Adrenal gland (tissue), 12 donors: Measurements from ENCODE around the gene ATXN7L1. TPM values are rescaled to one million over a fixed set of nuclear protein-coding genes. Genes with fewer than 3 reads are reported as not detected.
A peak's percentile ranks its signal among the peaks of the same experiment; 100 is the strongest.

Experiments
- DNase-seq, 7 donors: peaks; one replicate each; pipeline ENCODE4 v3.0.0-alpha.2; 2019 to 2020
- H3K27ac ChIP-seq, 5 donors: fragments of 200-600 bp; sonication (generic) in 4 of 5; 1 replicate in 3 of 5; 2 replicates in 2 of 5; pipeline versions ENCODE4 v1.5.1 to v1.8.0; 2016 to 2020; ENCODE audit warnings: mild to moderate bottlenecking in 1 of 5
- H3K27me3 ChIP-seq: fragments of 200-600 bp; 2 replicates; pipeline ENCODE4 v1.8.0; 2021
- H3K36me3 ChIP-seq, 2 donors: fragments of 200-600 bp; replicated peaks in 1 of 2; 1 replicate in 1 of 2; 2 replicates in 1 of 2; pipeline versions ENCODE4 v1.5.1 to v1.8.0; 2018 to 2022
- H3K4me1 ChIP-seq, 2 donors: fragments of 200-600 bp; replicated peaks in 1 of 2; 1 replicate in 1 of 2; 2 replicates in 1 of 2; pipeline versions ENCODE4 v1.5.1 to v1.8.0; 2018 to 2021
- H3K4me3 ChIP-seq, 4 donors: fragments of 200-600 bp; sonication (generic) in 3 of 4; one replicate each; pipeline ENCODE4 v1.5.1; 2016 to 2018
- H3K9me3 ChIP-seq, 3 donors: fragments of 200-600 bp; sonication (generic) in 1 of 3; replicated peaks in 1 of 3; 1 replicate in 2 of 3; 2 replicates in 1 of 3; pipeline versions ENCODE4 v1.5.1 to v1.8.0; 2016 to 2021
- CTCF ChIP-seq, 6 experiments: fragments of 450-650 bp in 4 of 6; fragments of 200-600 bp in 2 of 6; sonication (generic) in 1 of 6; IDR thresholded peaks; 1 replicate in 5 of 6; 2 replicates in 1 of 6; pipeline versions ENCODE4 v1.5.1 to v1.8.0; 2016 to 2021; ENCODE audit warnings: antibody characterized with exemption in 6 of 6, mild to moderate bottlenecking in 2 of 6, moderate library complexity in 1 of 6
- POLR2A ChIP-seq, 2 donors: fragments of 450-650 bp; IDR thresholded peaks; one replicate each; pipeline ENCODE4 v1.6.1; 2017; ENCODE audit warnings: antibody characterized with exemption in 2 of 2, mild to moderate bottlenecking in 2 of 2, moderate library complexity in 1 of 2
- WGBS, 4 donors: extraction: QIAGEN DNeasy Blood & Tissue Kit in 2 of 4; methylation state at CpG; one replicate each; pipeline versions ENCODE4 v1.1.5 to v1.1.7; 2013 to 2017; 5-methylcytosine and 5-hydroxymethylcytosine counted together
- intact Hi-C, 2 donors: fragments of 100-400 bp; cut with DNase I; formaldehyde crosslinking; loops; one replicate each; pipeline versions ENCODE4 v1.14.1 to v1.15.0; 2022 to 2023
- polyA plus RNA-seq, 3 donors: library from polyadenylated mRNA; stranded (reverse); fragments of 200-250 nt in 2 of 3; fragments of 350-450 nt in 1 of 3; fragmentation: Illumina TruSeq in 1 of 3; extraction: RNeasy Lipid Tissue Mini Kit (QIAGEN cat#74804) in 1 of 3; gene quantifications; one replicate each; pipeline ENCODE4 v1.2.3, GENCODE V29; 2013 to 2014
- total RNA-seq, 9 donors: library from RNA; depleted of rRNA in 4 of 9; stranded (reverse); fragments of >200 nt in 4 of 9; fragments of 120-200 nt in 1 of 9; fragmentation: NEBNext Ultra II Directional in 1 of 9; extraction: Animal tissue kit (Norgen Biotek cat#: 25700) in 1 of 9; gene quantifications; one replicate each; pipeline versions ENCODE4 v1.1.0 to v1.2.4, GENCODE V29; 2013 to 2023
- donor health status: healthy with polysubstance abuse.
- donor health status: Bipolar disorder and iron deficiency.
- donor health status: DM: yes; HTN: yes; CAD: no.
- donor health status: DM: no; HTN: no; CAD: no.
- donor health status: DM: no; HTN: no; CAD: no.
- donor health status: DM: yes; HTN: yes; CAD: no.

ATXN7L1 gene
- total and polyA plus RNA-seq, 12 donors: 3.6 to 24.6 (median 9.0) TPM

- H3K9me3 ChIP-seq: no peaks in the 10 kb centered on the region
- no peaks in the 10 kb centered on the region for H3K36me3 ChIP-seq
- no peak for DNase-seq
- intact Hi-C loops: loop anchor here (5.0 to 10.0 kb wide), 7 partner anchors 101 to 391 kb away; partner anchors contain the start of gene ATXN7L1 (in 1 of the 2)
- no peak overlapping the region for H3K4me3 ChIP-seq
- peaks cover 0 to 6% of the 10 kb centered on the region in 2 donors for H3K4me1 ChIP-seq
- no peak overlapping the region for H3K27ac ChIP-seq
- no peaks in the 10 kb centered on the region for H3K27me3 ChIP-seq
- WGBS, 4 donors: 93 to 95% (median 94%) methylated on average over 8 of the region's 8 CpGs
- TF ChIP-seq CTCF (IDR thresholded peaks at IDR 0.05) (no peak), POLR2A (IDR thresholded peaks at IDR 0.05) (no peak)
Measured at GRCh38 chr7:105654095-105654686, 222.2 kb downstream of the ATXN7L1 start.

- intact Hi-C loops: loop anchor here (5.0 to 10.0 kb wide), 7 partner anchors 101 to 391 kb away; partner anchors contain the start of gene ATXN7L1 (in 1 of the 2)
- WGBS, 4 donors: 63 to 74% (median 70%) methylated on average over 5 to 6 of the region's 6 CpGs
- no peak for TF ChIP-seq POLR2A (IDR thresholded peaks at IDR 0.05)
- TF ChIP-seq CTCF (IDR thresholded peaks at IDR 0.05): no peak
- Histone ChIP-seq H3K4me3 (no peak overlapping the region), H3K9me3 (no peaks in the 10 kb centered on the region), H3K27me3 (no peaks in the 10 kb centered on the region), H3K36me3 (no peaks in the 10 kb centered on the region), H3K27ac (no peak overlapping the region), H3K4me1 (peaks cover 0 to 12% of the 10 kb centered on the region in 2 donors)
- no peak for DNase-seq
Measured at GRCh38 chr7:105653441-105654005, 222.9 kb downstream of the ATXN7L1 start.

- intact Hi-C loops: loop anchor here (5.0 to 10.0 kb wide), 7 partner anchors 102 to 392 kb away; partner anchors contain the start of gene ATXN7L1 (in 1 of the 2)
- peaks cover 0 to 19% of the 10 kb centered on the region in 2 donors for H3K4me1 ChIP-seq
- H3K27me3 ChIP-seq: no peaks in the 10 kb centered on the region
- H3K36me3 ChIP-seq: no peaks in the 10 kb centered on the region
- DNase-seq: peak; percentile 71 to 93 (median 87)
- H3K4me3 ChIP-seq: no peak overlapping the region
- TF ChIP-seq CTCF (IDR thresholded peaks at IDR 0.05) (peak; percentile 74 to 93 (median 87)), POLR2A (IDR thresholded peaks at IDR 0.05) (no peak)
- H3K9me3 ChIP-seq: no peaks in the 10 kb centered on the region
- no peak overlapping the region for H3K27ac ChIP-seq
- 28 to 46% (median 36%) methylated on average over 7 to 8 of the region's 8 CpGs for WGBS, 4 donors
Measured at GRCh38 chr7:105652359-105652993, 223.9 kb downstream of the ATXN7L1 start.

- no peak overlapping the region for H3K27ac ChIP-seq
- intact Hi-C loops: loop anchor here (5.0 to 10.0 kb wide), 7 partner anchors 103 to 393 kb away; partner anchors contain the start of gene ATXN7L1 (in 1 of the 2)
- TF ChIP-seq CTCF (IDR thresholded peaks at IDR 0.05) (no peak), POLR2A (IDR thresholded peaks at IDR 0.05) (no peak)
- DNase-seq: no peak
- no peaks in the 10 kb centered on the region for H3K27me3 ChIP-seq
- 92 to 100% (median 95%) methylated on average over 2 of the region's 2 CpGs for WGBS, 4 donors
- peaks cover 0 to 19% of the 10 kb centered on the region in 2 donors for H3K4me1 ChIP-seq
- no peaks in the 10 kb centered on the region for H3K9me3 ChIP-seq
- no peaks in the 10 kb centered on the region for H3K36me3 ChIP-seq
- no peak overlapping the region for H3K4me3 ChIP-seq
Measured at GRCh38 chr7:105651798-105652197, 224.6 kb downstream of the ATXN7L1 start.
